Upper lobe of left lung (tissue), 6 donors: ENCODE measurements around the gene VWA3A. TPM values are rescaled to one million over a fixed set of nuclear protein-coding genes. Genes with fewer than 3 reads are reported as not detected.

Source experiments
- ATAC-seq, 2 donors: fragments of 200-7000 bp; cut with Tn5 transposase; one replicate each; pipeline ENCODE4 v1.9.1; 2022; ENCODE audit warnings: mild to moderate bottlenecking in 2 of 2, moderate library complexity in 2 of 2; ENCODE audit not compliant: low FRiP score in 2 of 2
- DNase-seq, 2 donors: peaks; one replicate each; pipeline ENCODE4 v3.0.0-alpha.2; 2019 to 2020
- H3K27ac ChIP-seq, 4 donors: fragments of 200-600 bp; sonication (generic); one replicate each; pipeline ENCODE4 v1.5.1; 2016 to 2019
- H3K27me3 ChIP-seq, 4 donors: fragments of 200-600 bp; sonication (generic); one replicate each; pipeline ENCODE4 v1.5.1; 2017 to 2019
- H3K36me3 ChIP-seq, 4 donors: fragments of 200-600 bp; sonication (generic); one replicate each; pipeline ENCODE4 v1.5.1; 2016 to 2019
- H3K4me1 ChIP-seq, 4 donors: fragments of 200-600 bp; sonication (generic); one replicate each; pipeline ENCODE4 v1.5.1; 2018 to 2019
- H3K4me3 ChIP-seq, 4 donors: fragments of 200-600 bp; sonication (generic); one replicate each; pipeline ENCODE4 v1.5.1; 2017 to 2019; ENCODE audit warnings: mild to moderate bottlenecking in 2 of 4, moderate library complexity in 1 of 4
- H3K9me3 ChIP-seq, 4 donors: fragments of 200-600 bp; sonication (generic); one replicate each; pipeline ENCODE4 v1.5.1; 2018 to 2019
- EP300 ChIP-seq, 4 donors: sonication (generic); formaldehyde crosslinking; IDR thresholded peaks; one replicate each; pipeline ENCODE4 v1.5.1; 2017; ENCODE audit warnings: antibody characterized with exemption in 4 of 4, control low read depth in 2 of 4
- POLR2A ChIP-seq, 4 donors: fragments of 450-650 bp; IDR thresholded peaks; one replicate each; pipeline ENCODE4 v1.5.1; 2016 to 2017; ENCODE audit warnings: antibody characterized with exemption in 4 of 4, mild to moderate bottlenecking in 2 of 4
- POLR2AphosphoS5 ChIP-seq, 2 donors: sonication (generic); formaldehyde crosslinking; IDR thresholded peaks; one replicate each; pipeline ENCODE4 v1.5.1; 2017; ENCODE audit warnings: antibody characterized with exemption in 2 of 2
- WGBS, 2 donors: methylation state at CpG; one replicate each; pipeline ENCODE4 v1.1.5; 2017 to 2018; 5-methylcytosine and 5-hydroxymethylcytosine counted together
- total RNA-seq, 6 donors: library from RNA; depleted of rRNA in 4 of 6; stranded (reverse); fragments of >200 nt in 4 of 6; gene quantifications; one replicate each; pipeline versions ENCODE4 v1.1.0 to v1.2.1, GENCODE V29; 2016 to 2021
- TF ChIP-seq, protein P1 (sequence below), 6 experiments: fragments of 450-650 bp in 4 of 6; fragments of 200-600 bp in 2 of 6; sonication (generic) in 2 of 6; IDR thresholded peaks; one replicate each; pipeline ENCODE4 v1.5.1; 2016 to 2019; ENCODE audit warnings: antibody characterized with exemption in 6 of 6
- donor health status: DM: no; HTN: no; CAD: no; lungs with moderate emphysema.
- donor health status: DM: no; HTN: yes; CAD: no; lungs with severe emphysema.

VWA3A gene
- total RNA-seq, 6 donors from 2014 or later: 0.43 to 47.8 (median 14.9) TPM

- H3K27ac ChIP-seq: no peak overlapping the region
- H3K9me3 ChIP-seq: no peaks in the 10 kb centered on the region
- DNase-seq: no peak
- peaks cover 0 to 18% (median 0%) of the 10 kb centered on the region in 4 donors for H3K36me3 ChIP-seq
- H3K4me3 ChIP-seq: no peak overlapping the region
- no peak for ATAC-seq
- 93 to 94% methylated on average over 3 of the region's 3 CpGs for WGBS, 2 donors
- TF ChIP-seq EP300 (IDR thresholded peaks at IDR 0.05) (no peak), POLR2AphosphoS5 (IDR thresholded peaks at IDR 0.05) (no peak)
- no peaks in the 10 kb centered on the region for H3K27me3 ChIP-seq
- no peaks in the 10 kb centered on the region for H3K4me1 ChIP-seq
These were observed 11.3 kb upstream of the VWA3A start for GRCh38 chr16:22081050-22081449.

DNA sequence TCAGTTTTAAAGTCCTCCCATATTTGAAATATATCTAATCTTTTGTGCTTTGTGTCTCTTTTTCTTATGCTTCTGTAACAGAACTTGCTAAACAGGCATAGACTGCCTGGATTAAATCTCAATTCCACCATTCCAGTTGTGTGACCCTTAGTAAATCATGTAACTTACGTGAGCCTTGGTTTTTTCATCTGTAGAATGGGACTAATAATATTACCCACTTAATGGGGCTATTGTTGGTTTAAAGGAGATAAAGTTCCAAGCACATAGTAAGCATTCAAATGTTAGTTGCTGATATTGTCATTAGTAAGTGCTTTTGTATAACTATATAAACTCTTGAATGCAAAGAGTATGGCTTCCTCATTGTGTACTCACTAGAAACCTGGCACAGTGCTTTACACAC lies 5.9 kb upstream of the VWA3A start:
- WGBS, 2 donors: 100% methylated on average over 1 of the region's 1 CpG
- no peaks in the 10 kb centered on the region for H3K27me3 ChIP-seq
- H3K36me3 ChIP-seq: peaks cover 0 to 3% (median 0%) of the 10 kb centered on the region in 4 donors
- H3K4me1 ChIP-seq: no peaks in the 10 kb centered on the region
- H3K4me3 ChIP-seq: no peak overlapping the region
- no peak for ATAC-seq
- no peaks in the 10 kb centered on the region for H3K9me3 ChIP-seq
- DNase-seq: no peak
- H3K27ac ChIP-seq: no peak overlapping the region
- no peak for TF ChIP-seq POLR2A (IDR thresholded peaks at IDR 0.05)
- TF ChIP-seq, protein P1, sequence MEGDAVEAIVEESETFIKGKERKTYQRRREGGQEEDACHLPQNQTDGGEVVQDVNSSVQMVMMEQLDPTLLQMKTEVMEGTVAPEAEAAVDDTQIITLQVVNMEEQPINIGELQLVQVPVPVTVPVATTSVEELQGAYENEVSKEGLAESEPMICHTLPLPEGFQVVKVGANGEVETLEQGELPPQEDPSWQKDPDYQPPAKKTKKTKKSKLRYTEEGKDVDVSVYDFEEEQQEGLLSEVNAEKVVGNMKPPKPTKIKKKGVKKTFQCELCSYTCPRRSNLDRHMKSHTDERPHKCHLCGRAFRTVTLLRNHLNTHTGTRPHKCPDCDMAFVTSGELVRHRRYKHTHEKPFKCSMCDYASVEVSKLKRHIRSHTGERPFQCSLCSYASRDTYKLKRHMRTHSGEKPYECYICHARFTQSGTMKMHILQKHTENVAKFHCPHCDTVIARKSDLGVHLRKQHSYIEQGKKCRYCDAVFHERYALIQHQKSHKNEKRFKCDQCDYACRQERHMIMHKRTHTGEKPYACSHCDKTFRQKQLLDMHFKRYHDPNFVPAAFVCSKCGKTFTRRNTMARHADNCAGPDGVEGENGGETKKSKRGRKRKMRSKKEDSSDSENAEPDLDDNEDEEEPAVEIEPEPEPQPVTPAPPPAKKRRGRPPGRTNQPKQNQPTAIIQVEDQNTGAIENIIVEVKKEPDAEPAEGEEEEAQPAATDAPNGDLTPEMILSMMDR (IDR thresholded peaks at IDR 0.05): no peak
- no peak for TF ChIP-seq POLR2AphosphoS5 (IDR thresholded peaks at IDR 0.05)
- no peak for TF ChIP-seq EP300 (IDR thresholded peaks at IDR 0.05)

DNA sequence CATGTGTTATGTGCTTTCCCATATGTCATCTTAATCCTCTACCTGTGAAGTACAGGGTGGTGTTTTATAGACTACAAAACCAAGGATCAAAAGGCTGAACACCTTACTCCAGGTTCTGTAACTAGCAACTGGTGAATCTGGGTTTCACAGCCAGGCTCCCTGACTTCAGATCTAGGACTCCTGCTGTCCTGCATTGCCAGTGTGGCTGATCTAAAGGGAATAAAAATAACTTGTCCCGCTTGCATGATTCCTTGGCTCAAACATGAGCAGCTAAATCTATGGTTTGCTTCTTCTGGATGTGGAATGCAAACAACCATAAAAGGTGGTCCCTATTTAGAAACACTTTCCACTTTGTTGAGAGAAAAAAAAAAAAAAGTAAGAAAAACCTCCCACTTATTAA lies 3.7 kb upstream of the VWA3A start:
- H3K4me3 ChIP-seq: no peak overlapping the region
- peaks cover 0 to 3% (median 0%) of the 10 kb centered on the region in 4 donors for H3K36me3 ChIP-seq
- DNase-seq (no peak), ATAC-seq (no peak)
- H3K27ac ChIP-seq: no peak overlapping the region
- 85 to 96% methylated on average over 1 of the region's 1 CpG for WGBS, 2 donors
- H3K27me3 ChIP-seq: no peaks in the 10 kb centered on the region
- H3K9me3 ChIP-seq: no peaks in the 10 kb centered on the region
- TF ChIP-seq, protein P1 (IDR thresholded peaks at IDR 0.05): no peak
- TF ChIP-seq EP300 (IDR thresholded peaks at IDR 0.05): no peak
- no peak for TF ChIP-seq POLR2AphosphoS5 (IDR thresholded peaks at IDR 0.05)
- no peak for TF ChIP-seq POLR2A (IDR thresholded peaks at IDR 0.05)
- H3K4me1 ChIP-seq: no peaks in the 10 kb centered on the region

DNA sequence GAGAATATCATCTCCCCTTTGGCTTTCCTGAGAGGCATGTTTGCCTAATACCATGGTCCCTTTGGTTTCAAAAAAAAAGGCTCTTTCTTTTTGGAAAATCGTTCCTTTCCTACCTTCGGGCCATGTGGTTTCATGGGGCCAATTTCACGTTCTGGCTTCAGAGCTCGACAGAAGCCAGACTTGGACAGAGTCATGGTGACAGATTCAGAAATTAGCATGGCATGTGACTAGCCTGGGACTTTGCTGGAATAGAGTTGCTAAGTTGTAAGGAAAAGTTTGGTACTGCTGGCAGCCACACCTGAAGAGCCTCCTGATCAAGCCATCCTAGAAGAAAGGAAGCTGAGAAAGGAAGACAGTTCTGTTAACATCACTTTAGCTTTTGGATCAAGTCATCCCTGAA lies 2.4 kb upstream of the VWA3A start:
- H3K27me3 ChIP-seq: no peaks in the 10 kb centered on the region
- H3K4me3 ChIP-seq: no peak overlapping the region
- 92 to 94% methylated on average over 4 of the region's 4 CpGs for WGBS, 2 donors
- H3K9me3 ChIP-seq: no peaks in the 10 kb centered on the region
- H3K4me1 ChIP-seq: no peaks in the 10 kb centered on the region
- H3K27ac ChIP-seq: no peak overlapping the region
- DNase-seq (no peak), ATAC-seq (no peak)
- TF ChIP-seq EP300 (IDR thresholded peaks at IDR 0.05): no peak
- TF ChIP-seq, protein P1 (IDR thresholded peaks at IDR 0.05): no peak
- no peak for TF ChIP-seq POLR2A (IDR thresholded peaks at IDR 0.05)
- no peak for TF ChIP-seq POLR2AphosphoS5 (IDR thresholded peaks at IDR 0.05)
- peaks cover 0 to 2% (median 0%) of the 10 kb centered on the region in 4 donors for H3K36me3 ChIP-seq

- DNase-seq (no peak), ATAC-seq (no peak)
- Histone ChIP-seq H3K36me3 (no peaks in the 10 kb centered on the region), H3K9me3 (no peaks in the 10 kb centered on the region), H3K27me3 (no peaks in the 10 kb centered on the region), H3K4me3 (no peak overlapping the region), H3K27ac (no peak overlapping the region), H3K4me1 (no peaks in the 10 kb centered on the region)
- no peak for TF ChIP-seq EP300 (IDR thresholded peaks at IDR 0.05)
- TF ChIP-seq, protein P1 (IDR thresholded peaks at IDR 0.05): no peak
- TF ChIP-seq POLR2AphosphoS5 (IDR thresholded peaks at IDR 0.05): no peak
- TF ChIP-seq POLR2A (IDR thresholded peaks at IDR 0.05): no peak
- 86 to 87% methylated on average over 3 of the region's 3 CpGs for WGBS, 2 donors
These were observed 620 bp upstream of the VWA3A start for GRCh38 chr16:22091721-22092120.
